ENCODE data around the gene MS4A5.

DNA sequence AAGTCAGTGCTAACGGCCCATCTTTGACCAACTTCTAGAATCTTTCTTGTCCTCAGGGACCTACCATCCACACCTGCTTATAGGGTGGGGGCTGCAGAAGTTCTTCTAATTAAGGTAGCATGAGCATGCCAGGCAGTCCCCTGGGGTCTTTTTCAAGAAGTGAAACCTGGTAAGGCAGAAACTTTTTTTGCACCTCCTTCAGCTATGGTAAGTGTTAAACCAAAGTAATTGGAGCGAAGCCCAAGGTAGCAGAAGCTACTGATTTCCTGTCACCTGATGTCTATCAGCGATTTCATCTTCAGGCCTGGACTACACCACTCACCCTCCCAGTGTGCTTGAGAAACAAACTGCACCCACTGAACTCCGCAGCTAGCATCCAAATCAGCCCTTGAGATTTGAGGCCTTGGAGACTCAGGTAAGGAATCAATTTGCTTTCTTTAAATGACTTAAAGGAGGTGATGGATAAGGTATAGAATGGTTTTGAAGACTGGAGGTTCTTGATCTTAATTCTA, 26.2 kb downstream of the MS4A5 start, which contains the start of gene MS4A1:
- TF ChIP-seq, protein P1, sequence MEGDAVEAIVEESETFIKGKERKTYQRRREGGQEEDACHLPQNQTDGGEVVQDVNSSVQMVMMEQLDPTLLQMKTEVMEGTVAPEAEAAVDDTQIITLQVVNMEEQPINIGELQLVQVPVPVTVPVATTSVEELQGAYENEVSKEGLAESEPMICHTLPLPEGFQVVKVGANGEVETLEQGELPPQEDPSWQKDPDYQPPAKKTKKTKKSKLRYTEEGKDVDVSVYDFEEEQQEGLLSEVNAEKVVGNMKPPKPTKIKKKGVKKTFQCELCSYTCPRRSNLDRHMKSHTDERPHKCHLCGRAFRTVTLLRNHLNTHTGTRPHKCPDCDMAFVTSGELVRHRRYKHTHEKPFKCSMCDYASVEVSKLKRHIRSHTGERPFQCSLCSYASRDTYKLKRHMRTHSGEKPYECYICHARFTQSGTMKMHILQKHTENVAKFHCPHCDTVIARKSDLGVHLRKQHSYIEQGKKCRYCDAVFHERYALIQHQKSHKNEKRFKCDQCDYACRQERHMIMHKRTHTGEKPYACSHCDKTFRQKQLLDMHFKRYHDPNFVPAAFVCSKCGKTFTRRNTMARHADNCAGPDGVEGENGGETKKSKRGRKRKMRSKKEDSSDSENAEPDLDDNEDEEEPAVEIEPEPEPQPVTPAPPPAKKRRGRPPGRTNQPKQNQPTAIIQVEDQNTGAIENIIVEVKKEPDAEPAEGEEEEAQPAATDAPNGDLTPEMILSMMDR (IDR thresholded peaks at IDR 0.05) = no peak
- TF ChIP-seq EP300 (IDR thresholded peaks at IDR 0.05) (no peak), POLR2A (IDR thresholded peaks at IDR 0.05) (no peak)
